GM18907 (cell line): ENCODE measurements around the gene TGM4.

Experiments used
- ATAC-seq: cut with Tn5 transposase; IDR thresholded peaks from one replicate; pipeline ENCODE4 v1.9.1; 2021; ENCODE audit warnings: mild to moderate bottlenecking, moderate library complexity; ENCODE audit not compliant: unreplicated experiment

TGM4 gene

GRCh38 chr3:44913868-44914468 is 39.6 kb downstream of the TGM4 start:
- no peak for ATAC-seq

- ATAC-seq, result no peak
These were observed 40.5 kb downstream of the TGM4 start for GRCh38 chr3:44914936-44915335.

- ATAC-seq, result no peak
These were observed 41.5 kb downstream of the TGM4 start for GRCh38 chr3:44915702-44916438.

- no peak for ATAC-seq
These were observed 43.7 kb downstream of the TGM4 start for GRCh38 chr3:44918087-44918486.

GRCh38 chr3:44918581-44918980 is 44.2 kb downstream of the TGM4 start:
- ATAC-seq, result no peak

- no peak for ATAC-seq
These were observed 45.7 kb downstream of the TGM4 start for GRCh38 chr3:44920081-44920480.

GRCh38 chr3:44923632-44924456 is 49.4 kb downstream of the TGM4 start:
- ATAC-seq, result no peak

GRCh38 chr3:44924457-44925084 is 50.2 kb downstream of the TGM4 start:
- ATAC-seq, result no peak

GRCh38 chr3:44926172-44926571 is 51.8 kb downstream of the TGM4 start:
- no peak for ATAC-seq

- no peak for ATAC-seq
These were observed 52.5 kb downstream of the TGM4 start for GRCh38 chr3:44926921-44927320.

GRCh38 chr3:44927371-44927770 is 53.0 kb downstream of the TGM4 start:
- ATAC-seq, result no peak

GRCh38 chr3:44929782-44930181 is 55.4 kb downstream of the TGM4 start:
- no peak for ATAC-seq

GRCh38 chr3:44930911-44931310 is 56.5 kb downstream of the TGM4 start:
- ATAC-seq, result no peak

GRCh38 chr3:44931791-44932190 is 57.4 kb downstream of the TGM4 start:
- no peak for ATAC-seq

GRCh38 chr3:44932271-44932670 is 57.9 kb downstream of the TGM4 start:
- no peak for ATAC-seq

- ATAC-seq, result no peak
These were observed 58.9 kb downstream of the TGM4 start for GRCh38 chr3:44932986-44933944.

- ATAC-seq, result no peak
These were observed 65.2 kb downstream of the TGM4 start for GRCh38 chr3:44939581-44940036.

GRCh38 chr3:44942202-44942921 is 68.0 kb downstream of the TGM4 start:
- ATAC-seq, result no peak

- no peak for ATAC-seq
These were observed 73.8 kb downstream of the TGM4 start for GRCh38 chr3:44948239-44948638.
